ENCODE results near the gene FOXJ3. TPM values are rescaled to one million over a fixed set of nuclear protein-coding genes. Genes with fewer than 3 reads are reported as not detected.

Gene FOXJ3
- total RNA-seq, 1 experiment from 2014 or later = 55.3 TPM

- Histone ChIP-seq H3K9me3 (ENCODE audit: control insufficient read depth, insufficient read depth, low read depth, low read length) (peaks cover 5% of the 10 kb centered on the region; the same call in 1 of the 2 replicates), H3K27me3 (ENCODE audit: control insufficient read depth, insufficient read depth, low read length) (no peaks in the 10 kb centered on the region), H3K4me1 (ENCODE audit: control insufficient read depth, insufficient read depth, low read length) (no peaks in the 10 kb centered on the region), H3K27ac (ENCODE audit: low read length) (no peak overlapping the region), H3K36me3 (ENCODE audit: control insufficient read depth, insufficient read depth, low read length) (no peaks in the 10 kb centered on the region), H3K4me3 (ENCODE audit: low read depth in 2 of 2, low read length in 2 of 2) (no peak overlapping the region)
- BruUV-seq (replicated peaks) = no TSS peak
- ATAC-seq (no peak), DNase-seq (ENCODE audit: low read depth, low spot score) (no peak)
- TF ChIP-seq POLR2AphosphoS5 (IDR thresholded peaks at IDR 0.05; ENCODE audit: low read depth, low read length) (no peak), REST (IDR thresholded peaks at IDR 0.05; ENCODE audit: insufficient read depth in 1 of 2, low read depth in 2 of 2, low read length in 1 of 2) (no peak), TCF7L2 (IDR thresholded peaks at IDR 0.05; ENCODE audit: low read depth, low read length) (no peak), SIN3A (IDR thresholded peaks at IDR 0.05; ENCODE audit: borderline replicate concordance, insufficient read depth, low read depth, low read length) (no peak), CTCF (IDR thresholded peaks at IDR 0.05) (no peak)
- intact Hi-C loops (cut with micrococcal nuclease; ENCODE audit: unreplicated experiment) = no loop called here
- in situ Hi-C loops (cut with HindIII; ENCODE audit: low pct_unique_long_range_greater_than_20kb, low sequenced_read_pairs) = no loop called here
- POLR2A ChIA-PET = no interaction called here
- CTCF ChIA-PET = no interaction called here
Observed at GRCh38 chr1:42250164-42250563, 84.9 kb downstream of the FOXJ3 start.

- no peaks in the 10 kb centered on the region for H3K4me1 ChIP-seq (ENCODE audit: control insufficient read depth, insufficient read depth, low read length)
Observed at GRCh38 chr1:42240966-42241755, 93.9 kb downstream of the FOXJ3 start.

More at GRCh38 chr1:42240966-42241755, 93.9 kb downstream of the FOXJ3 start:
- ChIA-PET CTCF (no interaction called here), POLR2A (no interaction called here)
- intact Hi-C loops (cut with micrococcal nuclease; ENCODE audit: unreplicated experiment) (no loop called here), in situ Hi-C loops (cut with HindIII; ENCODE audit: low pct_unique_long_range_greater_than_20kb, low sequenced_read_pairs) (no loop called here)
- TF ChIP-seq TCF7L2 (IDR thresholded peaks at IDR 0.05; ENCODE audit: low read depth, low read length) (no peak), CTCF (IDR thresholded peaks at IDR 0.05) (no peak), REST (IDR thresholded peaks at IDR 0.05; ENCODE audit: insufficient read depth in 1 of 2, low read depth in 2 of 2, low read length in 1 of 2) (no peak), POLR2AphosphoS5 (IDR thresholded peaks at IDR 0.05; ENCODE audit: low read depth, low read length) (no peak), SIN3A (IDR thresholded peaks at IDR 0.05; ENCODE audit: borderline replicate concordance, insufficient read depth, low read depth, low read length) (no peak)
- ATAC-seq (no peak), DNase-seq (ENCODE audit: low read depth, low spot score) (no peak)
- BruUV-seq (replicated peaks) = no TSS peak
- no peaks in the 10 kb centered on the region for H3K36me3 ChIP-seq (ENCODE audit: control insufficient read depth, insufficient read depth, low read length)
- peaks cover 5% of the 10 kb centered on the region; the same call in 1 of the 2 replicates for H3K9me3 ChIP-seq (ENCODE audit: control insufficient read depth, insufficient read depth, low read depth, low read length)
- H3K27me3 ChIP-seq (ENCODE audit: control insufficient read depth, insufficient read depth, low read length) = no peaks in the 10 kb centered on the region
- no peak overlapping the region for H3K4me3 ChIP-seq (ENCODE audit: low read depth in 2 of 2, low read length in 2 of 2)
- no peak overlapping the region for H3K27ac ChIP-seq (ENCODE audit: low read length)
